Left lung (tissue), 10 donors: Measurements from ENCODE around the gene SLC2A2. TPM values are rescaled to one million over a fixed set of nuclear protein-coding genes. Genes with fewer than 3 reads are reported as not detected.

Experiments used
- ATAC-seq: fragments of 200-7000 bp; cut with Tn5 transposase; one replicate; pipeline ENCODE4 v1.9.1; 2020; ENCODE audit warnings: moderate library complexity
- DNase-seq, 4 donors: peaks; one replicate each; pipeline ENCODE4 v3.0.0-alpha.2; 2013 to 2020
- H3K27ac ChIP-seq, 2 donors: fragments of 200-600 bp; sonication (generic) in 1 of 2; one replicate each; pipeline versions ENCODE4 v1.5.0 to v1.8.0; 2020 to 2021
- H3K27me3 ChIP-seq, 2 donors: fragments of 200-600 bp; sonication (generic) in 1 of 2; one replicate each; pipeline versions ENCODE4 v1.5.0 to v1.8.0; 2020 to 2021
- H3K36me3 ChIP-seq, 2 donors: fragments of 200-600 bp; sonication (generic) in 1 of 2; one replicate each; pipeline versions ENCODE4 v1.5.0 to v1.8.0; 2020 to 2021
- H3K4me1 ChIP-seq, 2 donors: fragments of 200-600 bp; one replicate each; pipeline ENCODE4 v1.8.0; 2021
- H3K4me3 ChIP-seq, 2 donors: fragments of 200-600 bp; sonication (generic) in 1 of 2; one replicate each; pipeline versions ENCODE4 v1.5.0 to v1.8.0; 2020 to 2021; ENCODE audit warnings: mild to moderate bottlenecking in 1 of 2
- H3K9me3 ChIP-seq, 2 donors: fragments of 200-600 bp; sonication (generic) in 1 of 2; one replicate each; pipeline versions ENCODE4 v1.5.0 to v1.8.0; 2020 to 2021
- CTCF ChIP-seq, 2 donors: fragments of 200-600 bp; sonication (generic) in 1 of 2; IDR thresholded peaks; one replicate each; pipeline versions ENCODE4 v1.5.0 to v1.8.0; 2021; ENCODE audit warnings: antibody characterized with exemption in 2 of 2
- intact Hi-C, 2 donors: fragments of 100-400 bp; cut with DNase I; formaldehyde crosslinking; loops; one replicate each; pipeline versions ENCODE4 v1.11.2 to v1.14.2; 2022
- polyA plus RNA-seq, 6 donors: library from polyadenylated mRNA; unstranded; fragments of 120-200 nt; gene quantifications; one replicate each; pipeline ENCODE4 v1.2.1, GENCODE V29; 2013; ENCODE audit not compliant: insufficient read length in 6 of 6
- total RNA-seq, 2 donors: library from RNA; stranded (reverse); fragmentation: NEBNext Ultra II Directional; extraction: Animal tissue kit (Norgen Biotek cat#: 25700); gene quantifications; one replicate each; pipeline ENCODE4 v1.2.1, GENCODE V29; 2021
- donor health status: DM: no; HTN: yes; CAD: no.
- donor health status: DM: no; HTN: no; CAD: no.

SLC2A2 gene
- total and polyA plus RNA-seq, 8 donors, result 0.07 to 0.17 (median 0.13) TPM; not detected in 4

- DNase-seq, result no peak
- Histone ChIP-seq H3K9me3 (no peaks in the 10 kb centered on the region), H3K27ac (no peak overlapping the region), H3K4me3 (no peak overlapping the region), H3K4me1 (no peaks in the 10 kb centered on the region), H3K27me3 (no peaks in the 10 kb centered on the region), H3K36me3 (no peaks in the 10 kb centered on the region)
- no peak for ATAC-seq
- intact Hi-C loops, result no loop called here
- TF ChIP-seq CTCF (IDR thresholded peaks at IDR 0.05), result no peak
Measured at GRCh38 chr3:170962411-170962810, 64.1 kb downstream of the SLC2A2 start.

GRCh38 chr3:170961616-170962400 is 64.7 kb downstream of the SLC2A2 start:
- TF ChIP-seq CTCF (IDR thresholded peaks at IDR 0.05), result peak; percentile 46 to 51
- Histone ChIP-seq H3K4me3 (no peak overlapping the region), H3K4me1 (no peaks in the 10 kb centered on the region), H3K36me3 (no peaks in the 10 kb centered on the region), H3K27ac (no peak overlapping the region), H3K9me3 (no peaks in the 10 kb centered on the region), H3K27me3 (no peaks in the 10 kb centered on the region)
- peak; percentile 66 for ATAC-seq
- intact Hi-C loops, result no loop called here
- DNase-seq, result peak in 2 of 4 donors; percentile 37 to 45

GRCh38 chr3:170959457-170959856 is 67.1 kb downstream of the SLC2A2 start:
- ATAC-seq, result no peak
- H3K27ac ChIP-seq, result no peak overlapping the region
- no peak for TF ChIP-seq CTCF (IDR thresholded peaks at IDR 0.05)
- no peaks in the 10 kb centered on the region for H3K4me1 ChIP-seq
- intact Hi-C loops, result no loop called here
- H3K27me3 ChIP-seq, result no peaks in the 10 kb centered on the region
- no peaks in the 10 kb centered on the region for H3K9me3 ChIP-seq
- H3K4me3 ChIP-seq, result no peak overlapping the region
- H3K36me3 ChIP-seq, result no peaks in the 10 kb centered on the region
- no peak for DNase-seq

- Histone ChIP-seq H3K27me3 (no peaks in the 10 kb centered on the region), H3K36me3 (no peaks in the 10 kb centered on the region), H3K27ac (no peak overlapping the region), H3K4me1 (no peaks in the 10 kb centered on the region), H3K9me3 (no peaks in the 10 kb centered on the region), H3K4me3 (no peak overlapping the region)
- DNase-seq (no peak), ATAC-seq (no peak)
- intact Hi-C loops, result no loop called here
- no peak for TF ChIP-seq CTCF (IDR thresholded peaks at IDR 0.05)
Measured at GRCh38 chr3:170956647-170957046, 69.9 kb downstream of the SLC2A2 start.

GRCh38 chr3:170953736-170954135 is 72.8 kb downstream of the SLC2A2 start:
- no peak overlapping the region for H3K27ac ChIP-seq
- no peaks in the 10 kb centered on the region for H3K9me3 ChIP-seq
- H3K4me1 ChIP-seq, result no peaks in the 10 kb centered on the region
- TF ChIP-seq CTCF (IDR thresholded peaks at IDR 0.05), result no peak
- DNase-seq (no peak), ATAC-seq (no peak)
- intact Hi-C loops, result no loop called here
- no peaks in the 10 kb centered on the region for H3K27me3 ChIP-seq
- H3K36me3 ChIP-seq, result no peaks in the 10 kb centered on the region
- no peak overlapping the region for H3K4me3 ChIP-seq
